Osteoblast (primary cell): ENCODE data around the gene ACAD9. TPM values are rescaled to one million over a fixed set of nuclear protein-coding genes. Genes with fewer than 3 reads are reported as not detected.
"Not testable (repeated sequence)": the region's sequence is repeated elsewhere in the genome, so short reads cannot be mapped to it uniquely, and the experiment has no call there.

Experiments used
- DNase-seq: peaks from one replicate; pipeline ENCODE4 v3.0.0; 2011; ENCODE audit warnings: low spot score, mixed read lengths; ENCODE audit not compliant: insufficient read length; ENCODE audit errors: missing footprints
- H2AFZ ChIP-seq: 2 replicates; pipeline ENCODE4 v1.6.0; 2011; ENCODE audit warnings: mild to moderate bottlenecking, low read length
- H3K27ac ChIP-seq: 2 replicates; pipeline ENCODE4 v1.5.1; 2011; ENCODE audit warnings: mild to moderate bottlenecking, low read depth, low read length, moderate library complexity
- H3K27me3 ChIP-seq: 2 replicates; pipeline ENCODE4 v1.6.0; 2012; ENCODE audit warnings: mild to moderate bottlenecking, control low read depth, inconsistent platforms, low read length, moderate library complexity; ENCODE audit not compliant: insufficient read depth
- H3K36me3 ChIP-seq: 2 replicates; pipeline ENCODE4 v1.5.1; 2011; ENCODE audit warnings: mild to moderate bottlenecking, low read length, control low read depth, moderate library complexity; ENCODE audit not compliant: insufficient read depth
- H3K4me1 ChIP-seq: 2 replicates; pipeline ENCODE4 v1.5.1; 2011; ENCODE audit warnings: mild to moderate bottlenecking, low read length, control low read depth, moderate library complexity; ENCODE audit not compliant: insufficient read depth
- H3K4me2 ChIP-seq: 2 replicates; pipeline ENCODE4 v1.6.0; 2011; ENCODE audit warnings: mild to moderate bottlenecking, low read length; ENCODE audit not compliant: insufficient read depth
- H3K4me3 ChIP-seq: fragments of 200-600 bp; sonication (generic); 3 replicates; pipeline ENCODE4 v1.5.1; 2012; ENCODE audit warnings: mild to moderate bottlenecking, low read length, inconsistent platforms; ENCODE audit not compliant: insufficient read depth
- H3K79me2 ChIP-seq: 2 replicates; pipeline ENCODE4 v1.6.0; 2012; ENCODE audit warnings: mild to moderate bottlenecking, low read length, control low read depth, inconsistent platforms; ENCODE audit not compliant: insufficient read depth
- H3K9me3 ChIP-seq: 2 replicates; pipeline ENCODE4 v1.5.1; 2011; ENCODE audit warnings: low read depth, low read length, control low read depth
- H4K20me1 ChIP-seq: 2 replicates; pipeline ENCODE4 v1.6.0; 2012; ENCODE audit warnings: mild to moderate bottlenecking, low read length, control low read depth; ENCODE audit not compliant: insufficient read depth
- CTCF ChIP-seq: IDR thresholded peaks from 2 replicates; pipeline ENCODE4 v1.5.1; 2011; ENCODE audit warnings: mild to moderate bottlenecking, low read depth, low read length, moderate library complexity; ENCODE audit errors: extremely low read depth
- total RNA-seq: library from RNA; depleted of rRNA; stranded (reverse); fragments of >200 nt; gene quantifications from 2 replicates; pipeline ENCODE4 v1.2.3, GENCODE V29; 2012

Gene ACAD9
- total RNA-seq = 34.7 and 37.4 TPM in 2 replicates

- Histone ChIP-seq H3K36me3 (peaks cover 4% of the 10 kb centered on the region), H3K4me2 (peak within 1 kb of the TSS; percentile 94), H2AFZ (peak within 1 kb of the TSS; percentile 94), H3K27me3 (no peaks in the 10 kb centered on the region), H4K20me1 (peaks cover 8% of the 10 kb centered on the region), H3K79me2 (peaks cover 57% of the 10 kb centered on the region), H3K4me1 (peaks cover 26% of the 10 kb centered on the region), H3K27ac (peak within 1 kb of the TSS; percentile 98), H3K4me3 (peak within 1 kb of the TSS; percentile 98), H3K9me3 (no peaks in the 10 kb centered on the region)
- TF ChIP-seq CTCF = no peak
- peak; percentile 99 for DNase-seq
These were observed at the start of gene ACAD9 for GRCh38 chr3:128879125-128879969. Gene ACAD9 (plus strand): TSS chr3:128879620. CDS start chr3:128879692, 72 bp downstream.

GRCh38 chr3:128829925-128830625 is 49.3 kb upstream of the ACAD9 start:
- H3K27ac ChIP-seq, DNase-seq, H3K4me3 ChIP-seq, H4K20me1 ChIP-seq, H3K36me3 ChIP-seq, H3K9me3 ChIP-seq, H3K4me2 ChIP-seq, H3K4me1 ChIP-seq, H3K79me2 ChIP-seq, H3K27me3 ChIP-seq, H2AFZ ChIP-seq: not testable (repeated sequence)

- H4K20me1 ChIP-seq, DNase-seq, H3K27ac ChIP-seq, H3K4me3 ChIP-seq, H3K36me3 ChIP-seq, H3K9me3 ChIP-seq, H3K79me2 ChIP-seq, H3K4me1 ChIP-seq, H3K27me3 ChIP-seq, H3K4me2 ChIP-seq, H2AFZ ChIP-seq: not testable (repeated sequence)
These were observed 48.7 kb upstream of the ACAD9 start for GRCh38 chr3:128830762-128831161.

- not testable (repeated sequence) for H3K27me3 ChIP-seq, H3K79me2 ChIP-seq, H2AFZ ChIP-seq, DNase-seq, H4K20me1 ChIP-seq, H3K4me2 ChIP-seq, H3K36me3 ChIP-seq, H3K4me3 ChIP-seq, H3K4me1 ChIP-seq, H3K9me3 ChIP-seq, H3K27ac ChIP-seq
These were observed 46.4 kb upstream of the ACAD9 start for GRCh38 chr3:128832979-128833378.

GRCh38 chr3:128835096-128835495 is 44.3 kb upstream of the ACAD9 start:
- no peak for DNase-seq
- no peaks in the 10 kb centered on the region for H3K79me2 ChIP-seq
- H3K27me3 ChIP-seq = no peaks in the 10 kb centered on the region
- no peaks in the 10 kb centered on the region for H3K36me3 ChIP-seq
- no peaks in the 10 kb centered on the region for H3K4me1 ChIP-seq
- H3K4me2 ChIP-seq = no peak overlapping the region
- no peak overlapping the region for H3K4me3 ChIP-seq
- no peak overlapping the region for H2AFZ ChIP-seq
- TF ChIP-seq CTCF = no peak
- H4K20me1 ChIP-seq = no peaks in the 10 kb centered on the region
- no peak overlapping the region for H3K27ac ChIP-seq
- no peaks in the 10 kb centered on the region for H3K9me3 ChIP-seq
